ENCODE results near the gene SMPD4. TPM values are rescaled to one million over a fixed set of nuclear protein-coding genes. Genes with fewer than 3 reads are reported as not detected.
"Not testable (repeated sequence)": the region's sequence is repeated elsewhere in the genome, so short reads cannot be mapped to it uniquely, and the experiment has no call there.

Gene SMPD4, protein sequence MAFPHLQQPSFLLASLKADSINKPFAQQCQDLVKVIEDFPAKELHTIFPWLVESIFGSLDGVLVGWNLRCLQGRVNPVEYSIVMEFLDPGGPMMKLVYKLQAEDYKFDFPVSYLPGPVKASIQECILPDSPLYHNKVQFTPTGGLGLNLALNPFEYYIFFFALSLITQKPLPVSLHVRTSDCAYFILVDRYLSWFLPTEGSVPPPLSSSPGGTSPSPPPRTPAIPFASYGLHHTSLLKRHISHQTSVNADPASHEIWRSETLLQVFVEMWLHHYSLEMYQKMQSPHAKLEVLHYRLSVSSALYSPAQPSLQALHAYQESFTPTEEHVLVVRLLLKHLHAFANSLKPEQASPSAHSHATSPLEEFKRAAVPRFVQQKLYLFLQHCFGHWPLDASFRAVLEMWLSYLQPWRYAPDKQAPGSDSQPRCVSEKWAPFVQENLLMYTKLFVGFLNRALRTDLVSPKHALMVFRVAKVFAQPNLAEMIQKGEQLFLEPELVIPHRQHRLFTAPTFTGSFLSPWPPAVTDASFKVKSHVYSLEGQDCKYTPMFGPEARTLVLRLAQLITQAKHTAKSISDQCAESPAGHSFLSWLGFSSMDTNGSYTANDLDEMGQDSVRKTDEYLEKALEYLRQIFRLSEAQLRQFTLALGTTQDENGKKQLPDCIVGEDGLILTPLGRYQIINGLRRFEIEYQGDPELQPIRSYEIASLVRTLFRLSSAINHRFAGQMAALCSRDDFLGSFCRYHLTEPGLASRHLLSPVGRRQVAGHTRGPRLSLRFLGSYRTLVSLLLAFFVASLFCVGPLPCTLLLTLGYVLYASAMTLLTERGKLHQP
- 10 to 100 TPM; 34.1 to 74.6 (median 59.0) TPM for total RNA-seq

DNA sequence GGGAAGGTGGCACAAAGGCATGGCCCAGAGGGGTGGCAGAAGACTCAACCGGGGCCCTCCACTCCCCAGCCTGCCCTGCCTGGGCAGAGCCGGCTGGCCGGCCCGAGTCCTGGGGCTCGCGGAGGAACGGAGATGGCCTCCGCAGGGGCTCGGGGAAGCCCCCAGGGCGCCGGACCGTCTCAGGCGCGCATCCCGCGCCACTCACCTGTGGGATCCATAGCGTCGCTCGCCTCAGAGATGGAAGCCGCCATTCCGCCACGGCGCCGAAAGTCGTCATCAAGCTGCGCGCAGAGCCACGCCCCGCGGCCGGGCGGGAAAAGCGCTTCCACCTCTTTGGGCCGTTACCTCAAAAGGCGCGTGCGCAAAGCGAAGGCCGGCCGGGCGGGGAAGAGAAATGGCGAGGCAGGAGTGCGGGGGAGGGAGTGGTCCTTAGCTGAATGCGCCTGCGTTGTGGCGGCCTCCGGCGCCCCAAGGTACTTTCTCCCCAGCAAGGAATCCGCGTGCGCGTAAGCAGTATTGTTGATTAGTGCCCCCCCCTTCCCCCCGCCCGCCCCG is at the start of gene SMPD4:
Gene SMPD4 (minus strand): TSS at position 278 of the 555 bp plus-strand sequence. CDS start 5,010 bp downstream, outside the sequence.
- Histone ChIP-seq H3K4me1 (peaks cover 20 to 29% of the 10 kb centered on the region in 2 donors), H3K27me3 (no peaks in the 10 kb centered on the region), H3K9me3 (no peaks in the 10 kb centered on the region), H3K27ac (peak within 1 kb of the TSS; percentile 87 to 95 (median 94)), H3K36me3 (no peaks in the 10 kb centered on the region), H3K4me3 (replicated peaks in 1 of 3) (peak within 1 kb of the TSS; percentile 41 to 97 (median 89))
- TF ChIP-seq, protein P1, sequence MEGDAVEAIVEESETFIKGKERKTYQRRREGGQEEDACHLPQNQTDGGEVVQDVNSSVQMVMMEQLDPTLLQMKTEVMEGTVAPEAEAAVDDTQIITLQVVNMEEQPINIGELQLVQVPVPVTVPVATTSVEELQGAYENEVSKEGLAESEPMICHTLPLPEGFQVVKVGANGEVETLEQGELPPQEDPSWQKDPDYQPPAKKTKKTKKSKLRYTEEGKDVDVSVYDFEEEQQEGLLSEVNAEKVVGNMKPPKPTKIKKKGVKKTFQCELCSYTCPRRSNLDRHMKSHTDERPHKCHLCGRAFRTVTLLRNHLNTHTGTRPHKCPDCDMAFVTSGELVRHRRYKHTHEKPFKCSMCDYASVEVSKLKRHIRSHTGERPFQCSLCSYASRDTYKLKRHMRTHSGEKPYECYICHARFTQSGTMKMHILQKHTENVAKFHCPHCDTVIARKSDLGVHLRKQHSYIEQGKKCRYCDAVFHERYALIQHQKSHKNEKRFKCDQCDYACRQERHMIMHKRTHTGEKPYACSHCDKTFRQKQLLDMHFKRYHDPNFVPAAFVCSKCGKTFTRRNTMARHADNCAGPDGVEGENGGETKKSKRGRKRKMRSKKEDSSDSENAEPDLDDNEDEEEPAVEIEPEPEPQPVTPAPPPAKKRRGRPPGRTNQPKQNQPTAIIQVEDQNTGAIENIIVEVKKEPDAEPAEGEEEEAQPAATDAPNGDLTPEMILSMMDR (IDR thresholded peaks at IDR 0.05) = peak in 1 of 6 experiments; percentile 14
- TF ChIP-seq POLR2A (IDR thresholded peaks at IDR 0.05) = peak in 1 of 2 donors; percentile 67
- peak; percentile 97 to 99 for DNase-seq
- intact Hi-C loops (cut with DNase I) = no loop called here
- 0% methylated on average over 12 to 29 of the region's 55 CpGs for WGBS, 2 donors

DNA sequence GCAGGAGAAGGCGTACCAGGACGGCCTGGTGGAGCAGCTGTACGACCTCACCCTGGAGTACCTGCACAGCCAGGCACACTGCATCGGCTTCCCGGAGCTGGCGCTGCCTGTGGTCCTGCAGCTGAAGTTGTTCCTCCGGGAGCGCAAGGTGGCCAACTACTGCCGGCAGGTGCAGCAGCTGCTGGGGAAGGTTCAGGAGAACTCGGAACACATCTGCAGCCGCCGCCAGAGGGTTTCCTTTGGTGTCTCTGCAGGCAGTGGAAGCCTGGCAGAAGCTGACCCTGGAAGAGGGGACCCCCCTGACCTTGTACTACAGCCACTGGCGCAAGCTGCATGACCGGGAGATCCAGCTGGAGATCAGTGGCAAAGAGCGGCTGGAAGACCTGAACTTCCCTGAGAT is 49.5 kb upstream of the SMPD4 start:
- H3K4me1 ChIP-seq; H3K9me3 ChIP-seq; intact Hi-C loops (cut with DNase I); H3K27ac ChIP-seq; DNase-seq; H3K27me3 ChIP-seq; H3K4me3 ChIP-seq (replicated peaks in 1 of 3); H3K36me3 ChIP-seq: not testable (repeated sequence)
- 83 to 88% methylated on average over 9 to 11 of the region's 15 CpGs for WGBS, 2 donors

DNA sequence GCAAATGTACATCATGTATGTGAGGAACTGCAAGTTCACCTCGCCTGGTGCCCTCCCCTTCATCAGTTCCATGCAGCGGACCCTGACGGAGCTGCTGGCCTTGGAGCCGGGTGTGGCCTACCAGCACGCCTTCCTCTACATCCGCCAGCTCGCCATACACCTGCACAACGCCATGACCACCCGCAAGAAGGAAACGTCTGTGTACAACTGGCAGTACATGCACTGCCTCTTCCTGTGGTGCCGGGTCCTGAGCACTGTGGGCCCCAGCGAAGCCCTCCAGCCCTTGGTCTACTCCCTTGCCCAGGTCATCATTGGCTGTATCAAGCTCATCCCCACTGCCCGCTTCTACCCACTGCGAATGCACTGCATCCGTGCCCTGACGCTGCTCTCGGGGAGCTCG is 49.0 kb upstream of the SMPD4 start:
- 93% methylated on average over 15 to 18 of the region's 18 CpGs for WGBS, 2 donors

DNA sequence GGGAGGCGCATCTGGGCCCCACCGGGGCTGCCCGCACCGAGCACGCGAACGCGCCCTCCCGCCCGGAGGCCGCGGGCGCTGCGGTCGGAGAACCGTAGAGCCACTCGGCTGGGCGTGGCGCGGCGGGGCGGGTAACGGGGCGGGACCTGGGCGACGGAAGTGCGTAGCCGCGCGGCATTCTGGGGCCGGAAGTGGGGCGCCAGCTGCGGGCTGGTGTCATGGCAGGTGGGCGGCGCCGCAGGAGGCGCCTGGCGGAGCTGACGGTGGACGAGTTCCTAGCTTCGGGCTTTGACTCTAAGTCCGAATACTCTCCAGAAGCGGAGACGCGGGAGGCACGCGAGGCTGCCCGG is 47.7 kb upstream of the SMPD4 start:
- DNase-seq = peak; percentile 36 to 42
- H3K9me3 ChIP-seq; H3K4me3 ChIP-seq (replicated peaks in 1 of 3); H3K27me3 ChIP-seq; H3K27ac ChIP-seq; H3K36me3 ChIP-seq; intact Hi-C loops (cut with DNase I); H3K4me1 ChIP-seq: not testable (repeated sequence)
- 20 to 43% methylated on average over 1 to 36 of the region's 48 CpGs for WGBS, 2 donors

More for the DNA sequence above, 49.0 kb upstream of the SMPD4 start:
- H3K9me3 ChIP-seq; intact Hi-C loops (cut with DNase I); H3K27ac ChIP-seq; H3K4me3 ChIP-seq (replicated peaks in 1 of 3); H3K4me1 ChIP-seq; H3K36me3 ChIP-seq; H3K27me3 ChIP-seq; DNase-seq: not testable (repeated sequence)

DNA sequence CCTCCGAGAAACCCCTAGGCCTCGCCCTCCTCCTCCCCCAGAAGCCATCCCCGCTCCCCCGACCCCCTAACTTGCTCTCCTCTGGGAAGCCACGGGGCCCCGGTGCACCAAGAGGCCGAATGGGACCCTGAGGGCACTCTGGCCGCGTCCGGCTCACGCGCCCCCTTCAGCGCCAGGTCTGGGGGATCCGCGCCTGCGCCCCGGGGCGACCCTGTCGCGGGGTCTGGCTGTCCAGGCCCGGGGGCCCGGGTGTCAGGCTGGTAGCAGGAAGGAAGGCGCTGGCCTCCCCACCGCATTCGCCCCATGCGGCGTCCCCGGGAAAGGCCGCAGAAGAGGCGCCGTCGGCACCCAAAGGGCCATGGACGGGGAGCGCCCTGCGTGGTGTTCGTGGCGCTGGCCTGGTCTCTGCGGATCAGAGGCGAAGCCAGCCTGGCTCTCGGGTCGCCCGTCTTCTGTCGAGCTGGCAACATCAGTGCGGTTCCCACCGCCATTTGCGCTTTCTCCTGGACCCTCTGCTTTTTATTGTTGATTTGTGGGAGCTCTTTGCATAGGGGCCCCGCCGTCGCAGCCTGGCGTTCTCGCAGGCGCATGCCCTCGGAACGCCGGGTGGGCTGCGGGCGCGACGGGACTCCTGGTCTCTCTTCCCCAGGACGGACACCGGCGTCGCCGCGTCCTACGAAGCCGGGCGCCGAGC is 47.2 kb upstream of the SMPD4 start:
- H3K36me3 ChIP-seq; H3K4me3 ChIP-seq (replicated peaks in 1 of 3); H3K27ac ChIP-seq; intact Hi-C loops (cut with DNase I); H3K27me3 ChIP-seq; DNase-seq; H3K4me1 ChIP-seq; H3K9me3 ChIP-seq: not testable (repeated sequence)
- WGBS, 2 donors = 71 to 91% methylated on average over 23 to 32 of the region's 69 CpGs

DNA sequence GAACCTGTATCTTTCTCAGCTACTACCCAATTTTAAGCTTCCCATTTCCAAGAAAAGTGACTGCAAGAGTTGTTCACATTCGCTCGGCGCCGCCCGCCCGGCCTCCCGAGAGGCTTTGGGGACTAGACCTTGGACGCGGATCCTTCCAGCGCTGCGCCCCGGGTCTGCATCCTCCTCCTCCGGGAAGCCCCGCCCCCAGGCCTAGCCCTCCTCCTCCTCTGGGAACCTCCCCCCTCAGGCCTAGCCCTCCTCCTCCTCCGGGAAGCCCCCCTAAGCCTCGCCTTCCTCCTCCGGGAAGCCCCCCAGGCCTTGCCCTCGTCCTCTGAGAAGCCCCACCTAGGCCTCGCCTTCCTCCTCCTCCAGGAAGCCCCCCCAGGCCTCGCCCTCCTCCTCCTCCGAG is 46.6 kb upstream of the SMPD4 start:
- 94 to 96% methylated on average over 21 of the region's 21 CpGs for WGBS, 2 donors
- H3K27me3 ChIP-seq; intact Hi-C loops (cut with DNase I); H3K9me3 ChIP-seq; H3K4me3 ChIP-seq (replicated peaks in 1 of 3); DNase-seq; H3K4me1 ChIP-seq; H3K27ac ChIP-seq; H3K36me3 ChIP-seq: not testable (repeated sequence)

DNA sequence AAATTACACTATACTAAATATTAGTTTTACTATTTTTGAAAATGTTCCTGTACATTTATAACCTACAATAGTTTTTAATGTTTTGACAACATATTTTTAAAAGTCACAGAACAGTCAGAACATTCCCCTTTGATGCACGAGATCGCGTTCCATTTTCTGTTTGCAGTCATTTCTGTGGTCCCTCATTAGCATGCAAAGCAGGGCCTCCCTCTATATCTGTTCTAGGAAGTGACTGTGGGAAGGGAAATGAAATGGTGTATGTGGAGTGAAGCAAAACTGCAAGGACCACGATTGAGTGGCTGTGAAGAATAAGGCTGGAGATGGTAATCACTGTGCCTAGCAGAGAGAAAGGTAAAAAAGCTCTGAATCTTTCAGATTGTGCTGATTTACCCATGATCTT is 41.1 kb upstream of the SMPD4 start:
- intact Hi-C loops (cut with DNase I); H3K36me3 ChIP-seq; H3K27me3 ChIP-seq; H3K4me1 ChIP-seq; H3K4me3 ChIP-seq (replicated peaks in 1 of 3); H3K9me3 ChIP-seq; DNase-seq; H3K27ac ChIP-seq: not testable (repeated sequence)
- 52 to 55% methylated on average over 4 of the region's 4 CpGs for WGBS, 2 donors

DNA sequence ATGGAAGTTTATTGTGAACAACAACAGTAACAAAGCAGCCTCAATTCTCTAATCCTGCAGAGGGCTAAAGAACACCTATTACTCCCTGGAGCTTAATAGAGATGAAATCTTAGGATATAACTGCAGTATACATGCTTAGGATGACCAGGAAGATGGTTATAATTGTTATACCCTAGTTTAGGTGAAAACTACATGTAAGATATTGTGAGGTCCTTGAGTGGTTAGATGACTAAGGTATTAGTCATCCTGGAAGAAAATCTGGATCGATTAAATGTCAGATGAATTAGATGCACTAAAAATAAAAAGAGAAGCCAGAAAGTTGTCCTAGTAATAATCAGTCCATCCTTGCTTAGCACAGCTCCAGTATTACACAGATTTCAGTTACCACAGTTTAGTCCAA is 39.1 kb upstream of the SMPD4 start:
- H3K36me3 ChIP-seq = not testable (repeated sequence)

DNA sequence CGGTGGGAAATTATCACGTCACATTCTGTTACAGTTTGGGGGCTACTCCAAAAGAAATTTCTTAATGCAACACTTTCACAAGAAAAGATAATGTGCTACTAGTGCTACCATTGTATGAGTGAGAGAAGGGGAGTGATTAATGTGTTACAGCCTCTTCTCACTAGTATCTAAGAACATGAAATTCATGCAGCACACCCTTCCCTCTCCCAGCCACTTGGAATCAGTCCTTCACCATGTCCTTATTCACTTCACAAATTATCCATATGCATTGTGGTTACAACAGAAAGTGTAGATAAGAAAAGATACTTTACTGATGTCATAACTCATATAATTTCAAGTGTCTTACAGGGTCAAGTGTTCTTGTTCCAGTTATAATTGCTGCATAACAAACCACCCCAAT is 37.7 kb upstream of the SMPD4 start:
- H3K9me3 ChIP-seq; H3K36me3 ChIP-seq; H3K27ac ChIP-seq; H3K4me1 ChIP-seq; DNase-seq; H3K27me3 ChIP-seq; intact Hi-C loops (cut with DNase I); H3K4me3 ChIP-seq (replicated peaks in 1 of 3): not testable (repeated sequence)
- 81 to 84% methylated on average over 2 of the region's 2 CpGs for WGBS, 2 donors

More for the DNA sequence above, 39.1 kb upstream of the SMPD4 start:
- H3K27ac ChIP-seq; intact Hi-C loops (cut with DNase I); H3K9me3 ChIP-seq; DNase-seq; H3K4me3 ChIP-seq (replicated peaks in 1 of 3); H3K4me1 ChIP-seq; H3K27me3 ChIP-seq: not testable (repeated sequence)
- WGBS, 2 donors = 59 to 67% methylated on average over 1 of the region's 1 CpG

DNA sequence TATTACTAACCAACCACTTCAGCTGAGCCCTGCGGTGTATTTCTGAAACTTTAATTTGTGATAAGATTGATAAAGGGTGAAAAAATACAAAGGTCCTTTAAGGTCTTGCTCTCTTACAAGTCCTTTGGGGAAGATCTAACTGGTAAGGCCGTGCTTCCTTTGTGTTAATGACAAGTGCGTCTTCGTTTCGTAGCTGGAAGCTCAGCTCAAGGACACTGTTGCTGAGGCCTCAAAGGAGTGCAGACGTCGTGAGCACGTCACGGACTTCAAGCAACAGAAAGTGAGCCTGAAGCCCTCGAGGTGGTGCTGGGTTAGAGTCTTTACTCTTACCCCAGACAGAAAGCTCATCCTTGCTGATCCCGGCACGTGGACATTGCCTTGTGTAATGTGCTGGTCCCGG is 25.6 kb upstream of the SMPD4 start:
- H3K27ac ChIP-seq; H3K27me3 ChIP-seq; intact Hi-C loops (cut with DNase I); H3K9me3 ChIP-seq; H3K4me3 ChIP-seq (replicated peaks in 1 of 3); H3K4me1 ChIP-seq; H3K36me3 ChIP-seq; DNase-seq: not testable (repeated sequence)
- WGBS, 2 donors = 86% methylated on average over 10 to 13 of the region's 13 CpGs

DNA sequence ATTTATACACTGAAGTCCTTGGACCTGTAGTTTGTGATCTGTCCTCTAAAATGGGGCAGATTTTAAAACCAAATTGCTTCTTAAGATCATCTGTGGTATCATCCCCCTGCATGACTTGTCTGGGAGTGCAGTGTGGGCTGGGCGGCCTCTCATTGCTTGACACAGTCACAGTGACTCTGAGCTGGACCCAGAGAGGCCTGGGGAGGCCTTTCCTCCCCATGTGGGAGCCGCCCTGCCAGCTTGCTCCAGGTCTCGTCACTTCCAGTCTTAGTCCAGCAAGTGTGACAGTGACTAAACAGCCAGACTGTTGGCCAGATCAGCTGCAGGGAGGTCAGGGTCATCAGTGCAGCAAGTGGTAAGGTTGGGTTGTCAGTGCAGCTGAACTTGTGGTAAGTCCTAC is 21.7 kb upstream of the SMPD4 start:
- intact Hi-C loops (cut with DNase I) = not testable (repeated sequence)
- 74 to 92% methylated on average over 1 to 2 of the region's 3 CpGs for WGBS, 2 donors

More for the DNA sequence above, 21.7 kb upstream of the SMPD4 start:
- not testable (repeated sequence) for H3K27me3 ChIP-seq; H3K36me3 ChIP-seq; DNase-seq; H3K4me1 ChIP-seq; H3K27ac ChIP-seq; H3K4me3 ChIP-seq (replicated peaks in 1 of 3); H3K9me3 ChIP-seq

All from thyroid gland (tissue), 4 donors.